Astrocyte of the spinal cord (primary cell): Measurements from ENCODE around the gene GFRAL.

Source experiments
- DNase-seq: peaks from one replicate; pipeline ENCODE4 v3.0.0; 2011; ENCODE audit warnings: low read depth, low spot score
- H3K4me3 ChIP-seq: 2 replicates; pipeline ENCODE4 v1.5.1; 2011; ENCODE audit warnings: low read depth, mild to moderate bottlenecking, low read length, moderate library complexity
- in situ Hi-C: cut with HindIII; loops from 2 replicates; pipeline ENCODE4 v1.10.0; 2017; ENCODE audit warnings: low sequenced_read_pairs
- TF ChIP-seq, protein P1 (sequence below): IDR thresholded peaks from 2 replicates; pipeline ENCODE4 v1.5.1; 2012; ENCODE audit warnings: low read depth, mild to moderate bottlenecking, low read length, inconsistent platforms

GFRAL gene

DNA sequence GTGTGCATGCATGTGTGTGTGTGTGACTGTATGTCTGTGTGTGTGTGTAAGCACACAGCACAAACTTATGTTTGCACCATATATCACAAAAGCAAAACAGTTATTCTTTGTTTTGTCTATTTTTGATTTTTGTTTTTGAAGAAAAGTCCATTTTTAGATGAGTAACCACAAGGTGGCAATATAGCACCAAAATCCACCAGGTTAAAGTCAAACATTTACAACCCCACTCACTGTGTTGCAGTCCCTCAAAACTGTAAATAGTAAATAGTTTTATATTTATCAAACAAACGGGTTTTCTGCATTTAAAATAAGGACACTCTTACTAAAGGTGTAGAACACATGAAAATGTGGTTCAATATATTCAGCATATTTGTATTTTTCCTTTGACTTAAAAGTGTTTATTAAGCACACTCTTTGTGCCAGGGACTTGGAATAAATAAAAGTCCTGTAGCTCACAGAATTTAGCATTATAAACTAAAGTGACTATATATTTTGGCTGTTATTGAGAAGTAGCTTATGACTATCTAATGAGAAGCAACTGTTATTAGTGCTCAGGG is 118.5 kb downstream of the GFRAL start:
- H3K4me3 ChIP-seq = no peak overlapping the region
- TF ChIP-seq, protein P1, sequence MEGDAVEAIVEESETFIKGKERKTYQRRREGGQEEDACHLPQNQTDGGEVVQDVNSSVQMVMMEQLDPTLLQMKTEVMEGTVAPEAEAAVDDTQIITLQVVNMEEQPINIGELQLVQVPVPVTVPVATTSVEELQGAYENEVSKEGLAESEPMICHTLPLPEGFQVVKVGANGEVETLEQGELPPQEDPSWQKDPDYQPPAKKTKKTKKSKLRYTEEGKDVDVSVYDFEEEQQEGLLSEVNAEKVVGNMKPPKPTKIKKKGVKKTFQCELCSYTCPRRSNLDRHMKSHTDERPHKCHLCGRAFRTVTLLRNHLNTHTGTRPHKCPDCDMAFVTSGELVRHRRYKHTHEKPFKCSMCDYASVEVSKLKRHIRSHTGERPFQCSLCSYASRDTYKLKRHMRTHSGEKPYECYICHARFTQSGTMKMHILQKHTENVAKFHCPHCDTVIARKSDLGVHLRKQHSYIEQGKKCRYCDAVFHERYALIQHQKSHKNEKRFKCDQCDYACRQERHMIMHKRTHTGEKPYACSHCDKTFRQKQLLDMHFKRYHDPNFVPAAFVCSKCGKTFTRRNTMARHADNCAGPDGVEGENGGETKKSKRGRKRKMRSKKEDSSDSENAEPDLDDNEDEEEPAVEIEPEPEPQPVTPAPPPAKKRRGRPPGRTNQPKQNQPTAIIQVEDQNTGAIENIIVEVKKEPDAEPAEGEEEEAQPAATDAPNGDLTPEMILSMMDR = peak; percentile 37
- DNase-seq = peak; percentile 60
- in situ Hi-C loops = no loop called here

DNA sequence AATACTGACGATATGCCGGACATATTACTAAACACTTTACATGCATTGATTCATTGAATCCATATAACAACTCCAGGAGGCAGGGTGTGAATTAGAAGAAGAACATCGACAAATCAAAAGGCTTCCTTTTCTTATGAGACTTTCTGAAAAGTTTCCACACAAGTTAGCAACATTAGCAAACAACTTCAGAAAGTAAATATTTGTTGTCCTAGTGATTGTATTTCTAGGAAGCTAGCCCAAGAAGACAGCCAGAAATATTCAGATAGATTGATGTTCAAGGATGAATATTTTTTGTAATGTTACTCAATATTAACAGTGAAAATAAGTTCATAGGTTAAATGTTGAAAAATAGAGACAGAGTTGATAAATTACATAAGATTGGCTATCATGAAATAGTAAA is 120.6 kb downstream of the GFRAL start:
- DNase-seq = no peak
- H3K4me3 ChIP-seq = no peak overlapping the region
- TF ChIP-seq, protein P1 = no peak
- in situ Hi-C loops = no loop called here

DNA sequence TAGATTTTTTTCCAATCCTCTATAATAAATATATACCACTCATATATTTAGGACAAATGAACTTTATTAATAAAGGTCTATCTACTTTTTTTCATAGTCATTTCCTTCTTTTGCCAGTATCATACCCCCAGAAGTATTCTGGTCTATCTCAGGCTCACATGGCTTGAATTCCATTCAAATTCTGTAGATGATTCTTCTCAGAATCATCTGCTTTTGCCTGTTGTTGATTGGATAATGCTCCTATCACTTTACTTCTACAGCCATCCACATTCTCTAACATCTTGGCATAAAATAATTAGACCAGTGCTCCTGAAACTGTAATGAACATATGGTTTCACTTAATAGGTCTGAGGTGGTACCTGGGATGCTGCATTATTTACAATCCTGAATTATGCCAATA is 121.2 kb downstream of the GFRAL start:
- DNase-seq = no peak
- H3K4me3 ChIP-seq = no peak overlapping the region
- in situ Hi-C loops = no loop called here
- TF ChIP-seq, protein P1 = no peak

DNA sequence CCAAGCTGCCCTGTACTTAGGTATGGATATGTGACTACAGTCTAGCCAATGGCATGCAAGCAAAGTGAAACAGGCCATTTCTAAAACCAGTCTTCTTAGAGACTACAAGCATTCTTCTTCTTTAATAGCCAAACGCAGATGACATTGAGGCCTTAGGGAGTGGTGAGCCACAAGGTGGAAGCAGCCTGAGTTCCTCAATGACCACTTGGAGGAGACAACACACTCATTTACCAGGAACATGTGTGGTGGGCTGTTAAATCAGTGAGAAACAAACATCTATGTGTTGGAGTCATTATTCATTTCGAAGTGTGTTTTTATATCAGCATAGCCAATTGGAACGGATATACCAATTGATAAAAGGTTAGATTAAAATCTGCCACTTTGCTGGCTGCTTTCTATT is 122.0 kb downstream of the GFRAL start:
- DNase-seq = no peak
- in situ Hi-C loops = no loop called here
- H3K4me3 ChIP-seq = no peak overlapping the region
- TF ChIP-seq, protein P1 = peak; percentile 26

DNA sequence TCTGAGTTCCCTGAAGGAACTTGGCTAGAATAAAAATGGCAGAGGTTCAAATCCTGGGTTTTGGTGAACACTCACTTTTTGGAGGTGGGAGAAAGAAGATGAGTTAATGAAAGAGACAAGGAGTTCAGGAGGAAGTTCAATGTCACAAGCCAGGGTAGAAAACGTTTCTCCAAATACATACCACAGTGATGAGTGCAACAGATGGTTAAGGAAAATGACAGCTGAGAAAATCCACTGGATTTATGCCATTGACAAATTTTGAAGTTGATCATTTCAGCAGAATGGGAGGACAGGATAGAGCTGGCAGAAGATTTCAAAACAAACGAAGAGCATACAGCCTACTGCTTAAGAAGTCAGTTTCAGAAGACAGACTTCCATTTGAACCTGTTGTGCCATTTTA is 122.7 kb downstream of the GFRAL start:
- no peak overlapping the region for H3K4me3 ChIP-seq
- DNase-seq = no peak
- TF ChIP-seq, protein P1 = no peak
- in situ Hi-C loops = no loop called here
